Epidermal melanocyte (primary cell): ENCODE data around the gene CD99.
A peak's percentile ranks its signal among the peaks of the same experiment; 100 is the strongest.
"Not testable (repeated sequence)": the region's sequence is repeated elsewhere in the genome, so short reads cannot be mapped to it uniquely, and the experiment has no call there.

ENCODE experiments used
- DNase-seq: peaks from one replicate; pipeline ENCODE4 v3.0.0; 2011; ENCODE audit warnings: low spot score; ENCODE audit not compliant: insufficient read length

Gene CD99

GRCh38 chrX:2675657-2676200 is 15.4 kb upstream of the CD99 start:
- DNase-seq = not testable (repeated sequence)

GRCh38 chrX:2676794-2677675 is 14.1 kb upstream of the CD99 start:
- no peak for DNase-seq

GRCh38 chrX:2677764-2678163 is 13.3 kb upstream of the CD99 start:
- DNase-seq = peak; percentile 87

- DNase-seq = no peak
Measured at GRCh38 chrX:2678583-2678982, 12.5 kb upstream of the CD99 start.

GRCh38 chrX:2679534-2680485 is 11.3 kb upstream of the CD99 start:
- DNase-seq = peak; percentile 92

GRCh38 chrX:2680486-2681348 is 10.4 kb upstream of the CD99 start:
- no peak for DNase-seq

- DNase-seq = no peak
Measured at GRCh38 chrX:2682565-2683177, 8.4 kb upstream of the CD99 start.

- DNase-seq = no peak
Measured at GRCh38 chrX:2684256-2684655, 6.8 kb upstream of the CD99 start.

GRCh38 chrX:2685886-2686285 is 5.2 kb upstream of the CD99 start:
- no peak for DNase-seq

GRCh38 chrX:2689773-2690666 is 1.1 kb upstream of the CD99 start:
- DNase-seq = no peak

- no peak for DNase-seq
Measured at GRCh38 chrX:2691543-2692220, 587 bp downstream of the CD99 start.

- no peak for DNase-seq
Measured at GRCh38 chrX:2692221-2693112, 1.4 kb downstream of the CD99 start.

- no peak for DNase-seq
Measured at GRCh38 chrX:2693113-2694002, 2.3 kb downstream of the CD99 start.

GRCh38 chrX:2694914-2695267 is 3.8 kb downstream of the CD99 start:
- no peak for DNase-seq

- DNase-seq = no peak
Measured at GRCh38 chrX:2696698-2697215, 5.7 kb downstream of the CD99 start.

- no peak for DNase-seq
Measured at GRCh38 chrX:2697306-2697705, 6.2 kb downstream of the CD99 start.
